ENCODE measurements around the gene STAC3.

The STAC3 gene

DNA sequence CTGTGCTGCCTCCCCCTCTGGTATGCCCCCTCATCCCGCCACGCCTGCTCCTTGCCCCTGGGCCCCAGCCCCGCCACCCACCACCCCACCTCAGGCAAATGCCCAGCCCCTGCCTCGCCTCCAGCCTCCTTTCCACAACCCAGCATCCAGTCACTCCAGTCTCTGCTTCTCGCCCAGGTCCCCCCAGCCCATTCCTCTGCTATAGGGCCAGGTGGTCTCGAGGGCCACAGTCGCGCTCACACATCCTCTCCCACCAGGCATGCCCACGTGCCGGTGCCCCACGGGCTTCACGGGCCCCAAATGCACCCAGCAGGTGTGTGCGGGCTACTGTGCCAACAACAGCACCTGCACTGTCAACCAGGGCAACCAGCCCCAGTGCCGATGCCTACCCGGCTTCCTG lies 40.5 kb downstream of the STAC3 start:
- DNase-seq: no peak

DNA sequence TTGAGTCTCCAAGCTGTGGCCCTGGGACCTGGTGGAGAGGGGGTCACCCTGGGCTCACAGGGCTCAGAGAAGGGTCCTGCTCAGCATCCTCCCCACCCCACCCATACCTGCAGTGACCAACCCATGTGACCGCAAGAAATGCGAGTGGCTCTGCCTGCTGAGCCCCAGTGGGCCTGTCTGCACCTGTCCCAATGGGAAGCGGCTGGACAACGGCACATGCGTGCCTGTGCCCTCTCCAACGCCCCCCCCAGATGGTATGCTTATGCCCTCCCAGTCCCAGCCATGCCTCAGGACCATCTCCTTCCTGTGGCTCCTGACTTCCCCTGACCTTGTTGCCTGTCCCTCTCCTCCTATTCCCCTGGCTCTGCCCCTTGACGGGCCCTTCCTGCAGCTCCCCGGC lies 41.1 kb downstream of the STAC3 start:
- DNase-seq: no peak

DNA sequence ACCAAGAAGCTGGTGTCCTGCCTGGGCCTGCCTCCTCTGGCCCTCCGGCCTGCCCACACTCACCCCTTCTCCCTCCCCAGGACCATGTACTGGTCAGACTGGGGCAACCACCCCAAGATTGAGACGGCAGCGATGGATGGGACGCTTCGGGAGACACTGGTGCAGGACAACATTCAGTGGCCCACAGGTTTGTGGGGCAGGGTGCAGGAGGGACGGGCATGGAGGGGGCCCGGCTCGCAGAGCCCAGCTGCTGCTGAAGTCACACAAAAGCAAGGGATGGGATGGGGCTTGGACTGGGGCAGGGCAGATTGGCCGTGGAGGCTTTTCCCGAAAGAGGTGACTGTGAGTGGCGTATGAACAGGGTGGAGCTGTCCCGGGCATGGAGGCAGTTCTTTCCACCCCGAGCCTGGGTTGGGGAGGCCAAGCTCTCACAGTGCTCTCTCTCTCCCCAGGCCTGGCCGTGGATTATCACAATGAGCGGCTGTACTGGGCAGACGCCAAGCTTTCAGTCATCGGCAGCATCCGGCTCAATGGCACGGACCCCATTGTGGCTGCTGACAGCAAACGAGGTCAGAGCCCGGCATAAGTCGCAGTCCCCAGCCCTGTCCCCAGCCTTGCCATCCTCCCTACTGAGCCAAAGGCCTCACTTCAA lies 42.2 kb downstream of the STAC3 start:
- DNase-seq: no peak

DNA sequence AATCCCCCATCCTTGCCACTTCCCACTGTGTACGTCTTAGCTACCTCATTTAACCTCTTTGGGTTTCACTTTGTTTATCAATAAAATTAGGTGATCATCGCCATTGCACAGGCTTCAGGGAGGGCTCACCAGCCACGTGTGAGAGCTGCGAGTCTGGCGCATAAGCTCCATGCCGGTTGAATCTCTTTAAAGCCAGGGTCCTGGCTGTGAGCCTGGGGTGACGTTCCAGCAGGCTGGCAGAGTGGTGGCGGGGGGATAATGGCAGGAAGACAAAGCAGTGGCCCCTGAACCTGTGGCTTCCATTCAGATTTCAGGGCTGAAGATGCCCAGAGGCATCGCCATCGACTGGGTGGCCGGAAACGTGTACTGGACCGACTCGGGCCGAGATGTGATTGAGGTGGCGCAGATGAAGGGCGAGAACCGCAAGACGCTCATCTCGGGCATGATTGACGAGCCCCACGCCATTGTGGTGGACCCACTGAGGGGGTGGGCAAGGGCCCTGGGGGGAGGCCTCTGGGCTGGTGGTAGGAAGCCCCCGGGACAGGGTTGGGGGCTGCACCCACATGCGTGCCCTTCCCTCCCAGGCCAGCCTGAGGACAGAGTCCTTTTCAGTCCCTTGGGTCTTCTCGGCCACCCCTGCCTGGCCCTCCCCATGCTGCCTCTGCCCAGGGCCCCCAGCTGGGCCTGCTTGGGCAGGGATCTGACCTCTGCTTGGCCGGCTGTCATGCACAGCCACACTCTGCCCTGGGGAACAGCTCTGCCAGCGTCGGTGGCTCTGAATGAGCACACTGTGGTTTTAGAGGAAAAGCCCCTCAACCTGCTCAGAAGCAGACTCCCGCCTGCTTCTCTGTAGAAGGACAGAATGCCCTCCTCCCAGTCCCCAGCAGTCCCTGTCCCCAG lies 43.0 kb downstream of the STAC3 start:
- no peak for DNase-seq

DNA sequence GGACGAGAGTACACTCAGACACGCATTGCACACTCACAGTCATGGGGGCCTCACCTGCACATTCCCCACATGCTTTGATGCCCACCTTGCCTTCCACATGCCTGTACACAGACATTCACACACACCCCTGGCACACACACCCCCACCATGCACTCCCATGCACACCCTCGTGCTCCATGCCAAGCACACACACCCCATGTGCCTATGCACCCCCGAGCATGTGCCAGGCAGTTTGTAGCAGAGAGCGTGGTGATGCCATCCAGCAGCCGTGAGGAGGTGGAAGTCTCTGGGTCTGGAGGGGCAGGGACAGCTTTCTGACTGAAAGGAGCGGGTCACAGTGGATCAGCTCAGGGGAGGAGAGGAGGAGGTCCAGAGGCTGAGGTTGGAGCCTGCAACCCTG lies 45.1 kb downstream of the STAC3 start:
- no peak for DNase-seq

DNA sequence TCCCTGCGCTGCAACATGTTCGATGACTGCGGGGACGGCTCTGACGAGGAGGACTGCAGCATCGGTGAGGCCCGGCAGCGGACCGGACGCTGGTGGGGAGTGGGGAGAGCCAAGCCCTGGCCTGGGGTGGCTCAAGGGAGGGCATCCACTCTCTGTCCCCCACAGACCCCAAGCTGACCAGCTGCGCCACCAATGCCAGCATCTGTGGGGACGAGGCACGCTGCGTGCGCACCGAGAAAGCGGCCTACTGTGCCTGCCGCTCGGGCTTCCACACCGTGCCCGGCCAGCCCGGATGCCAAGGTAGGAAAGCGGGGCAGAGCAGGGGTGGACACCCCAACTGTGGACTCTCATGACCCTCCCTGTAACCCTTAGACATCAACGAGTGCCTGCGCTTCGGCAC lies 45.8 kb downstream of the STAC3 start:
- DNase-seq: no peak

DNA sequence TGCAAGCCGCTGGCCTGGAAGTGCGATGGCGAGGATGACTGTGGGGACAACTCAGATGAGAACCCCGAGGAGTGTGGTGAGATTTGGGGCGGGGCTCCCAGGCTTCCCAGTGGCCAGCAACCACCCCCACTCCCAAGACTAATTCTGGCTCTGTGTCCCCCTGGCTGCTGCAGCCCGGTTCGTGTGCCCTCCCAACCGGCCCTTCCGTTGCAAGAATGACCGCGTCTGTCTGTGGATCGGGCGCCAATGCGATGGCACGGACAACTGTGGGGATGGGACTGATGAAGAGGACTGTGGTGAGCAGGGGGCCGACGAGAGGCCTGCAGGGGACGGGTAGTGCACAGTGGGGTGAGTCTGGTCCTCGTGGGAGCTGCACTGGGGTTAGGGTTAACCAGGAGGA lies 46.5 kb downstream of the STAC3 start:
- no peak for DNase-seq

DNA sequence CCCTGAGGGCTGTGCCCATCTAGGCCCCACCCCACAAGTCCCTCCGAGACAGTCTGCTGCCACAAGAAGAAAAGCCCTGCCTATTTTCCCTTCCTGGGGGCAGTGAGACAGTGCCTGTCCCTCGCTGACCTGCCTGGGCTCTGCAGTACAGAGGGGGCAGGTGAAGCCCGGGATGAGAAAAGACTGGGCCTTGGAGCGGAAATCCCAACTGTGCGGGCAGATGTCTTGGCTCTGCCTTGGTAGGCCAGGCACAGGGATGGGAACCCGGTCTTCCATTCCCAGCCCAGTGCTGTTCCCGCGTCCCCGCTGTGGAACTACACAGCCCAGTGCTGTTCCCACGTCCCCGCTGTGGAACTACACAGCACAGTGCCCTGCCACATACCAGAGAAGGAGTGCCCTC lies 47.2 kb downstream of the STAC3 start:
- no peak for DNase-seq

DNA sequence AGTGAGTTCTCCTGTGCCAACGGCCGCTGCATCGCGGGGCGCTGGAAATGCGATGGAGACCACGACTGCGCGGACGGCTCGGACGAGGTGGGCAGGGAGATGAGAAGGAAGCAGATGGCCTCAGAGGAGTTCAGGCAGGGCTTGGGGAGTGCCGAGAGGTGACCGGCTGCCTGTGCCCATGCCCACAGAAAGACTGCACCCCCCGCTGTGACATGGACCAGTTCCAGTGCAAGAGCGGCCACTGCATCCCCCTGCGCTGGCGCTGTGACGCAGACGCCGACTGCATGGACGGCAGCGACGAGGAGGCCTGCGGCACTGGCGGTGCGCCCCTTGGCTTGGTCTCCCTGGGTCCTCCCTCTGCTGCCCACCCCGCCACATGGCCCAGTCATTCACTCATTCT lies 47.8 kb downstream of the STAC3 start:
- DNase-seq: no peak

DNA sequence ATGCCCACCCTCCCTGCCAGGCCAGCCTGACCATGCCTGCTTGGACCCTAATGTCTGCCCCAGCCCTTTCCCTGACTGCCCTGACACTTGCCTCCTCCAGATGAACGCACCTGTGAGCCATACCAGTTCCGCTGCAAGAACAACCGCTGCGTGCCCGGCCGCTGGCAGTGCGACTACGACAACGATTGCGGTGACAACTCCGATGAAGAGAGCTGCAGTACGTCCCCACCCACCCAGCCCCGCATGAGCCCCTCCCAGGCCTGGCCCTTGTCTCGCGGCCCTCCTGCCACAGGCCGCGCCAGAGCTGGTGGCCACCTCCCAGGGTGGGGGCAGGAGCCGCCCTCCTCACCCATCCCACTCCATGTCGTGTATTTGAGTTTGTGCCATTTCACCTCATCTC lies 48.7 kb downstream of the STAC3 start:
- DNase-seq: no peak

DNA sequence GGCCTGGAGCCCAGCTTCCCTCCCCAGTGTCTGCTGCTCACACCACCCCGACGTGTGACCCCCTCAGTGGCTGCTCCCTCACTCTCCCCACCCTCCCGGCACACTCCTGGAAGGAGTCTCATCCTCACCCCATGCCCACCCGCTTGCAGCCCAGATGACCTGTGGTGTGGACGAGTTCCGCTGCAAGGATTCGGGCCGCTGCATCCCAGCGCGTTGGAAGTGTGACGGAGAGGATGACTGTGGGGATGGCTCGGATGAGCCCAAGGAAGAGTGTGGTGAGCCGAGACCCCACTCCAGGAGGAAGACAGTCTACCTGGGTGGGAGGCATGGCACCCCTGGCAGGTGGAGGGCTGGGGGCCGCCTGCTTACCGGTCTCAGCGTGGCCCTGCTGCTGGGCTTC lies 49.4 kb downstream of the STAC3 start:
- DNase-seq: no peak

DNA sequence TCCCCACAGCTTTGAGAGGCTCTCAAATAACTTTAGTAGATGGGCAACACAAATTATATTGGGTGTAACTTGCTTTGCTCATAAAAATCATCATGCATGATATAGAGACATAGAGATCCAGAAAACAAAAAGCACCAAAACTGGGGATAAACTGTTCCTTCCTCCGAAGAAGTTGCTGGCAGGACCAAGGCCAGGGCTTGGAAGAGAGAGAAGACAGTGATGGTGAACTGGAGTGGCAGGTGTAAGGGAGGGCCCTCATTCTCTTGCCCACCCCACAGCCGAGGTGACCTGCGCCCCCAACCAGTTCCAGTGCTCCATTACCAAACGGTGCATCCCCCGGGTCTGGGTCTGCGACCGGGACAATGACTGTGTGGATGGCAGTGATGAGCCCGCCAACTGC lies 49.8 kb downstream of the STAC3 start:
- DNase-seq: no peak

DNA sequence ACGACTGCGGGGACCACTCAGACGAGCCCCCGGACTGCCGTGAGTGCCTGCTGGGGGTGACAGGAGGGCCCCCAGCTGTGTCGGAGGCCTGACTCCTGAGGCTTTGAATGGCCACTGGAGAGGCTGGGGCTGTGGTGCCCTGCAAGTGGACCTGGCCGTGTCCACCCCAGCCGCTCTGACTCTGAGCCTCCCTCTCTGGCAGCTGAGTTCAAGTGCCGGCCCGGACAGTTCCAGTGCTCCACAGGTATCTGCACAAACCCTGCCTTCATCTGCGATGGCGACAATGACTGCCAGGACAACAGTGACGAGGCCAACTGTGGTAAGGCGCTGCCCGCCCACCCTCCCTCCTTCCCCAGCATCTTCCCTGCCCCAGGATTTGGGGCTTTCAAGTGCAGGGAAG lies 50.5 kb downstream of the STAC3 start:
- no peak for DNase-seq

DNA sequence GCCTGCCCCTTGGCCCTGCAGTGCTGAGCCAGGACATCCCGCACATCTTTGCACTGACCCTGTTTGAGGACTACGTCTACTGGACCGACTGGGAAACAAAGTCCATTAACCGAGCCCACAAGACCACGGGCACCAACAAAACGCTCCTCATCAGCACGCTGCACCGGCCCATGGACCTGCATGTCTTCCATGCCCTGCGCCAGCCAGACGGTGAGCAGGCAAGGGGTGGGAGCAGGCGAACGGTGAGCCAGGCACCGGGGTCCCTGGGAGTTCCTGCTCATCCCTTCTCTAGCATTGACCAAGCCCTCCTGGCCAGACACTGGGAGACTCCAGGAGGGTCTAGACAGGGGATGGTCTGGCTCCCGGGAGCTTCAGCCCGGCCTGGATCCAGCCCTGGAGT lies 51.8 kb downstream of the STAC3 start:
- no peak for DNase-seq

DNA sequence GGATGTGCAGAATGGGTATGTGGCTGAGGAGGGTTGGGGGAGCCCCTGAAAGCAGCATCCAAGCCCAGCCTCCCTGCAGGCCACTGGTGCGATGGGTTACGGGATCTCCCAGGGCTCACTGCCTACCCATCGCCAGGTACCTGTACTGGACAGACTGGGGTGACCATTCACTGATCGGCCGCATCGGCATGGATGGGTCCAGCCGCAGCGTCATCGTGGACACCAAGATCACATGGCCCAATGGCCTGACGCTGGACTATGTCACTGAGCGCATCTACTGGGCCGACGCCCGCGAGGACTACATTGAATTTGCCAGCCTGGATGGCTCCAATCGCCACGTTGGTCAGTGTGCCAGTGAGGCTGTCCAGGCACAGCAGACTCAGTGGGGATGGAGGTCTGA lies 52.7 kb downstream of the STAC3 start:
- DNase-seq: no peak

DNA sequence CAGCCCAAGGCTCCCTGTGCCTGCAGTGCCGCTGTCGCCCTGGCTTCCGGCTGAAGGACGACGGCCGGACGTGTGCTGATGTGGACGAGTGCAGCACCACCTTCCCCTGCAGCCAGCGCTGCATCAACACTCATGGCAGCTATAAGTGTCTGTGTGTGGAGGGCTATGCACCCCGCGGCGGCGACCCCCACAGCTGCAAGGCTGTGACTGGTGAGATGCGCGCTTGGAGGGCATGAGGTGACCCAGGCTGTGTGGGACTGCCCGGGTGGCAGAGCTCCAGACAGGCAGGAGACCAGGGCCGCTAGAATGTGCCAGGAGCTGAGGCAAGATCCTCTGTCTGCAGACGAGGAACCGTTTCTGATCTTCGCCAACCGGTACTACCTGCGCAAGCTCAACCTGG lies 54.0 kb downstream of the STAC3 start:
- DNase-seq: no peak

DNA sequence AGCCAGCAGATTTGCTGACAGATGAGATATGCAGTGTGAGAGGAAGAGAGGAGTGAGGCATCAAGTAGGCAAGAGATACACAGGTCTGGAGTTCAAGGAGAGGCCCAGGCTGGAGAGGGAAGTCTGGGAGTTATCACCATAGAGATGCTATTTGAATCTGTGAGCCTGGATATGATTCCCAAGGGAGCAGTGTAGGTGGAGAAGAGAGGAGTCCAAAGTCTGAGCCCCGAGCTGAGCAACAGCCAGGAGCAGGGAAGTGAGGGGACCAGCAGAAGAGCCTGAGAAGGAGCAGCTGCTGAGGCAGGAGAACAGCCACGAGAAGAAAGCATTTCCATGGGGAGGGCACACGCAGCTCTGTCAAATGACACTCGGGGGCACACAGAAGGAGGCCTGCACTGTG lies 54.5 kb downstream of the STAC3 start:
- no peak for DNase-seq

DNA sequence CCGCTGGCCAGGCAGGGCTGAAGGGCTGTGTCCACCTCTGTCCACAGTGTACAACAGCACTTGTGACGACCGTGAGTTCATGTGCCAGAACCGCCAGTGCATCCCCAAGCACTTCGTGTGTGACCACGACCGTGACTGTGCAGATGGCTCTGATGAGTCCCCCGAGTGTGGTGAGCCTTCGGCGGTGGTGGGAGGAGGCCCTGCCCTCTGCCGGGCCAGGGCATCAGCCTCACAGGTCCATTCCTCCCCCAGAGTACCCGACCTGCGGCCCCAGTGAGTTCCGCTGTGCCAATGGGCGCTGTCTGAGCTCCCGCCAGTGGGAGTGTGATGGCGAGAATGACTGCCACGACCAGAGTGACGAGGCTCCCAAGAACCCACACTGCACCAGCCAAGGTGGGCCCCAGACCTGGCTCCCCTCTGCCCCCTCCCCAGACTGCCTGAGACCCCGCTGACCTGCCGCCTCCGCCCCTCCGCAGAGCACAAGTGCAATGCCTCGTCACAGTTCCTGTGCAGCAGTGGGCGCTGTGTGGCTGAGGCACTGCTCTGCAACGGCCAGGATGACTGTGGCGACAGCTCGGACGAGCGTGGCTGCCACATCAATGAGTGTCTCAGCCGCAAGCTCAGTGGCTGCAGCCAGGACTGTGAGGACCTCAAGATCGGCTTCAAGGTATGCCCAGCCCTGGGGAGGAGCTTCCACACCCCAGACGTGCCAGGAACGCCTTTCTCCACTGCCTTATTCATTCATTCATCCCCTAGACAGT lies 55.2 kb downstream of the STAC3 start:
- DNase-seq: no peak

DNA sequence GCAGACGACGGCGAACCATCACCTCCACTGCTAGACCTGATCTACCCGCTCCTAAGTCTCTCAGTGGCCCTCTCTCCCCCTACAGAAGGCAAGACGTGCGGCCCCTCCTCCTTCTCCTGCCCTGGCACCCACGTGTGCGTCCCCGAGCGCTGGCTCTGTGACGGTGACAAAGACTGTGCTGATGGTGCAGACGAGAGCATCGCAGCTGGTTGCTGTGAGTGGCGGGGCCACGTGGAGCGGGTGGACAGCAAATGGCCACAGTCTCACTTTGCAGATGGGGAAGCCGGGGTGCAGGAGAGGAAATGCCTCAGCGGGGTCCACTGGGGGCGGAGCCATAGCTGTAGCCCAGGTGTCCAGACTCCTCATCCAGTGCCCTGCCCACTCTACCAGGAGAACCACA lies 55.8 kb downstream of the STAC3 start:
- no peak for DNase-seq

DNA sequence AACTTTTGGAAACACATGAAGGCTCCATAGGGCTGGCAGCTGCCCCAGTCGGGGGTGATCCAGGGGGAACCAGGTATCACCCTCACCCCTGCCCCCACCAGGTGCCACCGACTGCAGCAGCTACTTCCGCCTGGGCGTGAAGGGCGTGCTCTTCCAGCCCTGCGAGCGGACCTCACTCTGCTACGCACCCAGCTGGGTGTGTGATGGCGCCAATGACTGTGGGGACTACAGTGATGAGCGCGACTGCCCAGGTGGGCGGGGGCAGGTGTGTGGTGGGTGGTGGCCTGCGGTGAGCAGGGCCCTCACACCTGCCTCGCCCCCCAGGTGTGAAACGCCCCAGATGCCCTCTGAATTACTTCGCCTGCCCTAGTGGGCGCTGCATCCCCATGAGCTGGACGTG lies 56.7 kb downstream of the STAC3 start:
- no peak for DNase-seq

DNA sequence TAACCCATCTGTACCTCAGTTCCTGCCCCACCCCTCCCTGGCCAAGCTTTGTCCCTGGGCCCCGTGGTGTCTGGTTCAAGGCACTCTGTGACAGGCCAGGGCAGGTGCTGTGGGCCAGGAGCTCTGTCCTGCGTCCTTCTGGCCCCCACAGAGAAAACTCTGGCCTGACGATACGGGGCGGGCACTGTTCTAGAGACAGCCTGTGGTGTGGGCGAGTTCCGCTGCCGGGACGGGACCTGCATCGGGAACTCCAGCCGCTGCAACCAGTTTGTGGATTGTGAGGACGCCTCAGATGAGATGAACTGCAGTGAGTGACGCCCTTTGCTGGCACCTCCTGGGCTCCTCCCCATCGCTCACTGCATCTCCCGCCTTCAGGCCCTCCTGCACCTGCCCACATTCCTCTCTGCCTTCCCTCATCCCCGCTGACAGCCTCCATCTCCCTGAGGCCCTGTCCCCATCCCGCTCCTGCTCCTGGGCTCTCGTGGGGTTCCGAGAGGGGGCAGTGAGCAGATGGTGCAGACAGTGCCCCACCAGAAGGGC lies 57.2 kb downstream of the STAC3 start:
- DNase-seq: no peak

Data from activated CD4-positive, alpha-beta T cell treated with anti-CD3 and anti-CD28 coated beads, Interleukin-10, Interleukin-2, amounts not matched to agents 100 ng/mL and 50 ng/mL, durations not matched to agents 16 hours and 8 hours (primary cell).